HFFc6 (cell line): Measurements from ENCODE around the gene OR51B4. TPM values are rescaled to one million over a fixed set of nuclear protein-coding genes. Genes with fewer than 3 reads are reported as not detected.
"Not testable (repeated sequence)": the region's sequence is repeated elsewhere in the genome, so short reads cannot be mapped to it uniquely, and the experiment has no call there.

Source experiments
- DNase-seq: peaks from one replicate; pipeline ENCODE4 v3.0.0-alpha.2; 2018
- H3K27ac Mint-ChIP-seq: 2 replicates; pipeline ENCODE4 v1.8.0; 2020; ENCODE audit warnings: mild to moderate bottlenecking, mixed read lengths
- H3K27me3 Mint-ChIP-seq: 2 replicates; pipeline ENCODE4 v1.8.0; 2021; ENCODE audit warnings: mild to moderate bottlenecking, moderate library complexity, mixed read lengths; ENCODE audit not compliant: insufficient read depth
- H3K36me3 Mint-ChIP-seq: 2 replicates; pipeline ENCODE4 v1.8.0; 2021; ENCODE audit warnings: low read depth, mixed read lengths
- H3K4me1 Mint-ChIP-seq: 2 replicates; pipeline ENCODE4 v1.8.0; 2020; ENCODE audit warnings: low read depth, mixed read lengths
- H3K4me3 Mint-ChIP-seq: 2 replicates; pipeline ENCODE4 v1.8.0; 2020; ENCODE audit warnings: mild to moderate bottlenecking, moderate library complexity, mixed read lengths
- H3K9me3 Mint-ChIP-seq: 2 replicates; pipeline ENCODE4 v1.8.0; 2020; ENCODE audit warnings: mild to moderate bottlenecking, mixed read lengths
- CTCF ChIP-seq: fragments of 200-600 bp; sonication (generic); IDR thresholded peaks from 2 replicates; pipeline ENCODE4 v1.5.0; 2021; ENCODE audit warnings: antibody characterized with exemption, mild to moderate bottlenecking
- total RNA-seq, 6 experiments: library from RNA; stranded (reverse); fragmentation: NEBNext Ultra II Directional; extraction: Animal tissue kit (Norgen Biotek cat#: 25700); gene quantifications; 2 replicates in 1 of 6; 3 replicates in 5 of 6; pipeline ENCODE4 v1.2.3, GENCODE V29; 2021

The OR51B4 gene
- total RNA-seq, 6 experiments from 2014 or later, result not detected

GRCh38 chr11:5300251-5300650, 1.5 kb downstream of the OR51B4 start:
- TF ChIP-seq CTCF, result no peak
- Mint-ChIP-seq H3K9me3 (no peaks in the 10 kb centered on the region), H3K27ac (no peak overlapping the region), H3K4me1 (peaks cover 39% of the 10 kb centered on the region), H3K27me3 (no peaks in the 10 kb centered on the region), H3K4me3 (no peak overlapping the region), H3K36me3 (no peaks in the 10 kb centered on the region)
- DNase-seq, result no peak

DNA sequence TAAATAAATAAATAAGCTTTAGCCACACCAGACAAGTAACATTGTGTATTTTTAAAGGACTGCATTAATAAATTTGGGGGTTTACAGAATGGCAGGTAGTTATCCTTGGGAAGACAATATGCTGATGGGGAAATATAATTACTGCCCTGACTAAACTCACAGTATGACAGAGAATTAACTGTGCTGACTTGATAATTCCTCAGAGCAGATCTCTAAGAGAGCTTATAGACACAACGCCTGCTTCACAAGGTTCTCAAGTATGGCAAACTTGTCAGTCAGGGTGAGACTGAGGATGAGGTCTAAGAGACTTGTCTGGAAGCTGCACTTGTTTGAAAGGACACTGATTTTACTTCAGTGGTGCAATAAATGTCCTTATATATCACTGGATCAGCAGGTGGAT, 3.3 kb downstream of the OR51B4 start:
- peaks cover 27% of the 10 kb centered on the region for H3K4me1 Mint-ChIP-seq
- no peak overlapping the region for H3K4me3 Mint-ChIP-seq
- H3K9me3 Mint-ChIP-seq, result no peaks in the 10 kb centered on the region
- no peak for TF ChIP-seq CTCF
- H3K27ac Mint-ChIP-seq, result no peak overlapping the region
- no peak for DNase-seq
- peaks cover 3% of the 10 kb centered on the region; the same call in 1 of the 2 replicates for H3K36me3 Mint-ChIP-seq
- no peaks in the 10 kb centered on the region for H3K27me3 Mint-ChIP-seq

DNA sequence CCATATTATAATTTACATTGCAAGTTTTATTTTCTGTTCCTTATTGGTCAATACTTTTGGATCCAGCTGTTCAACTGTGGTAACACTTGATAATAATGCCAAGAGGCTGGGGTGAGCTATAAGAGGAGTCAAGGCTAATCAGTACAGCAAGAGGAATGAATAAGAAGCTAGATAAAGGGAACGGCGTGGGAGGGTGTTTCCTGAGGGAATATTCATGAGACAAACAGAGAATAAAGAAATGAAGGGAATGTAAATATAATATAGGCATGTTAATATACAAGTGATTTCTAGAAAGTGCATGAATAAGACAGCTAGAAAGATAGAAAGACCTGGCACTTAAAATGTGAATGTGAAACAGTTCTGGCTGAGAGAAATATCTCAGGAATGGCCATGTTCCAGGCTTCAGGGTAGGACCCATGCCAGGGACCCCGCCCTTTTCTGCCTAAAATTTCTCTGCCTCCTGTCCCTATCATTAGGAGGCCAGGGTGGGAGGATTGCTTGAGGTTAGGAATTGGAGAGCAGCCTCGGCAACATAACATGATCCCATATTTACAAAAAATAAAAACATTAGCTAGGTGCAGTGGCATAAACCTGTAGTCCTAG, 3.9 kb downstream of the OR51B4 start:
- no peak overlapping the region; the same call in 1 of the 2 replicates for H3K27ac Mint-ChIP-seq

DNA sequence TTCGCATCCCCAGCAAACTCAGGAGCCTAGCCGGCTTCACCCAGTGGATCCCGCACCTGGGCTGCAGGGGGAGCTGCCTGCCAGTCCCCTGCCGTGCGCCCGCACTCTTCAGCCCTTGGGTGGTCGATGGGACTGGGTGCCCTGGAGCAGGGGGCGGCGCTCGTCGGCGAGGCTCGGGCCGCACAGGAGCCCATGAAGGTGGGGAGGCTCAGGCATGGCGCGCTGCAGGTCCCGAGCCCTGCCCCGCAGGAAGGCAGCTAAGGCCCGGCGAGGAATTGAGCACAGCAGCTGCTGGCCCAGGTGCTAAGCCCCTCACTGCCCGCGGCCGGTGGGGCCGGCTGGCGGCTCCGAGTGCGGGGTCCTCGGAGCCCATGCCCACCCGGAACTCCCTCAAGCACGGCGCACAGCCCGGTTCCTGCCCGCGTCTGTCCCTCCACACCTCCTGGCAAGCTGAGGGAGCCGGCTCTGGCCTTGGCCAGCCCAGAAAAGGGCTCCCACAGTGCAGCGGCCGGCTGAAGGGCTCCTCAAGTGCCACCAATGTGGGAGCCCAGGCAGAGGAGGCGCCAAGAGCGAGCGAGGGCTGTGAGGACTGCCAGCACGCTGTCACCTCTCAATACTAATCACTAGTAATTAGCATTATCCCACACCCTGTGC, 7.3 kb downstream of the OR51B4 start:
- H3K27me3 Mint-ChIP-seq, DNase-seq, H3K9me3 Mint-ChIP-seq: not testable (repeated sequence)

More for the DNA sequence above, 3.9 kb downstream of the OR51B4 start:
- Mint-ChIP-seq H3K36me3 (peaks cover 8% of the 10 kb centered on the region), H3K4me3 (no peak overlapping the region), H3K4me1 (peaks cover 32% of the 10 kb centered on the region), H3K9me3 (no peaks in the 10 kb centered on the region), H3K27me3 (no peaks in the 10 kb centered on the region)
- no peak for TF ChIP-seq CTCF
- no peak for DNase-seq

DNA sequence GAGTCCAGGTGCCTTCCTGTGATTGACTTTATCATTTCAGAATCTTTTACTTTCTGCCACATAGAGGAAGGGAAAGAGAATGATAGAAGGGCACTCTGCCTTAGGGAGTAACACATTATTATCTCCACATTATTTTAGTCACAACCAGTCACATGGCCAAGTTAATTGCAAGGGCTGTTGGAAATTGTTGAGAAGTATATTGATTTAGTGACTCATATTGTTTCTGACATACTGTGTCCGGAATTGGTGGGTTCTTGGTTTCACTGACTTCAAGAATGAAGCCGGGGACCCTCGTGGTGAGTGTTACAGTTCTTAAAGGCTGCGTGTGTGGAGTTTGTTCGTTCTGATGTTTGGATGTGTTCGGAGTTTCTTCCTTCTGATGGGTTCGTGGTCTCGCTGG, 8.7 kb downstream of the OR51B4 start:
- H3K9me3 Mint-ChIP-seq, result no peaks in the 10 kb centered on the region
- peaks cover 54% of the 10 kb centered on the region for H3K4me1 Mint-ChIP-seq
- H3K27ac Mint-ChIP-seq, result no peak overlapping the region
- no peak for TF ChIP-seq CTCF
- no peak overlapping the region for H3K4me3 Mint-ChIP-seq
- H3K36me3 Mint-ChIP-seq, result peaks cover 8% of the 10 kb centered on the region
- no peaks in the 10 kb centered on the region for H3K27me3 Mint-ChIP-seq
- DNase-seq, result no peak

More for the DNA sequence above, 7.3 kb downstream of the OR51B4 start:
- H3K4me3 Mint-ChIP-seq, H3K36me3 Mint-ChIP-seq, H3K27ac Mint-ChIP-seq: not testable (repeated sequence)
- H3K4me1 Mint-ChIP-seq, result peaks cover 41% of the 10 kb centered on the region

DNA sequence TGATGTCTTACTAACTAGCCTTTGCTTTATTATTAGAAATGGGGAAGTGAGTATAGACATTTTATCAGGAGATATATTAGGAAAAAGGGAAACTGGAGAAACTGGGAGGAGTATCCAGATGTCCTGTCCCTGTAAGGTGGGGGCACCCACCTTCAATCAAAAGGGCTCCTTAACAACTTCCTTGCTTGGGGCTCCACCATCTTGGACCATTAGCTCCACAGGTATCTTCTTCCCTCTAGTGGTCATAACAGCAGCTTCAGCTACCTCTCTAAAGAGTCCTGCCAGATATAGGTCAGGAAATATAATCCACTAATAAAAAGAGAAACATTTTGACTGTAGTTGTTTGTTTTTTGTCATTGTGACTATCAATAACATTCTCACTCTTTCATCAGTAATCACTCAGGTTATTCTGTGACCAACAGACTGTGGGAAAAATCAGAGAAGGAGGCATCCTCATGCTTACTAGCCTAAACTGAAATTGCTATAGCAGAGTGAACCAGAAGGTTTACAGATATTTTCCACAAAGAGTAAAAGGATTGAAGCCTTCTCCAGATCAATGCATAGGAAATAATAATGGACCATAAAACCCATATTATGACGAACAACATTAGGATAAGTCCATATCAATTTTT, 10.4 kb downstream of the OR51B4 start:
- H3K4me3 Mint-ChIP-seq, result no peak overlapping the region
- H3K27me3 Mint-ChIP-seq, result no peaks in the 10 kb centered on the region
- H3K4me1 Mint-ChIP-seq, result peaks cover 62% of the 10 kb centered on the region
- peaks cover 8% of the 10 kb centered on the region for H3K36me3 Mint-ChIP-seq
- TF ChIP-seq CTCF, result peak; percentile 86
- DNase-seq, result peak; percentile 42
- no peak overlapping the region for H3K27ac Mint-ChIP-seq
- no peaks in the 10 kb centered on the region for H3K9me3 Mint-ChIP-seq
